ENCODE data around the gene NFKBIE.

GRCh38 chr6:44277763-44278162, 12.4 kb upstream of the NFKBIE start:
- TF ChIP-seq, protein P1, sequence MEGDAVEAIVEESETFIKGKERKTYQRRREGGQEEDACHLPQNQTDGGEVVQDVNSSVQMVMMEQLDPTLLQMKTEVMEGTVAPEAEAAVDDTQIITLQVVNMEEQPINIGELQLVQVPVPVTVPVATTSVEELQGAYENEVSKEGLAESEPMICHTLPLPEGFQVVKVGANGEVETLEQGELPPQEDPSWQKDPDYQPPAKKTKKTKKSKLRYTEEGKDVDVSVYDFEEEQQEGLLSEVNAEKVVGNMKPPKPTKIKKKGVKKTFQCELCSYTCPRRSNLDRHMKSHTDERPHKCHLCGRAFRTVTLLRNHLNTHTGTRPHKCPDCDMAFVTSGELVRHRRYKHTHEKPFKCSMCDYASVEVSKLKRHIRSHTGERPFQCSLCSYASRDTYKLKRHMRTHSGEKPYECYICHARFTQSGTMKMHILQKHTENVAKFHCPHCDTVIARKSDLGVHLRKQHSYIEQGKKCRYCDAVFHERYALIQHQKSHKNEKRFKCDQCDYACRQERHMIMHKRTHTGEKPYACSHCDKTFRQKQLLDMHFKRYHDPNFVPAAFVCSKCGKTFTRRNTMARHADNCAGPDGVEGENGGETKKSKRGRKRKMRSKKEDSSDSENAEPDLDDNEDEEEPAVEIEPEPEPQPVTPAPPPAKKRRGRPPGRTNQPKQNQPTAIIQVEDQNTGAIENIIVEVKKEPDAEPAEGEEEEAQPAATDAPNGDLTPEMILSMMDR (IDR thresholded peaks at IDR 0.05; ENCODE audit: low read depth, low read length, missing input control), result no peak
- no peak for TF ChIP-seq TAF1 (conservative IDR thresholded peaks at IDR 0.05)
- no peak for TF ChIP-seq MAX (IDR thresholded peaks at IDR 0.05)
- no peak for TF ChIP-seq FOXA1 (IDR thresholded peaks at IDR 0.05)
- no peak for TF ChIP-seq ATF3 (IDR thresholded peaks at IDR 0.05)
- no peak for TF ChIP-seq HNF4G (IDR thresholded peaks at IDR 0.05)
- no peak for TF ChIP-seq JUND (IDR thresholded peaks at IDR 0.05)

All from liver (tissue), 3 donors.